Activated CD8-positive, alpha-beta memory T cell treated with anti-CD3 and anti-CD28 coated beads for 1 hour (primary cell): ENCODE data around the gene KRTAP19-4.
"Not testable (repeated sequence)": the region's sequence is repeated elsewhere in the genome, so short reads cannot be mapped to it uniquely, and the experiment has no call there.

Experiments used
- DNase-seq, 2 donors: peaks; one replicate each; pipeline ENCODE4 v3.0.0-alpha.2; 2020; ENCODE audit warnings: low read depth in 1 of 2; ENCODE audit errors: extremely low read depth in 1 of 2

The KRTAP19-4 gene, protein sequence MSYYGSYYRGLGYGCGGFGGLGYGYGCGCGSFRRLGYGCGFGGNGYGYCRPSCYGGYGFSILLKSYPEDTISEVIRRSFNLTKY

DNA sequence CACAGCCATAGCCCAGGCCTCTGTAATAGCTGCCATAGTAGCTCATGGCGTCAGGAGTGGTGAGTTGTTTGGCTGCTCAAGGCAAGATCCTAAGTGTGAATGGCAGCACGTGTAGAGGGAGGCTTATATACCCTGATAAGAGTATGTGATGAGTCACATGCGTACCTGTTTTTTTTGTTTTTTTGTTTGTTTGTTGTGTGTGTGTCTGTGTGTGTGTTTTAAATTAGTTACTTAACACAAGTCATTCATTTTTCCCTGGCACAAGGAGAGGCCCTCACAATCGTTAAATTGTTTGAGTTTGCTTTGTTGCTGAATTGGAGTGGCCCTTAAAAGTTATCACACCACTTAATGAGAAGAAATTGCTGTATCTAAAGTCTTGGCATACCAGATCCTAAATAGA lies at the start of gene KRTAP19-4:
Gene KRTAP19-4, minus strand, starts transcription at position 101 of the 400 bp plus-strand sequence. Its CDS starts 55 bp downstream, at position 46.
- DNase-seq: no peak

DNA sequence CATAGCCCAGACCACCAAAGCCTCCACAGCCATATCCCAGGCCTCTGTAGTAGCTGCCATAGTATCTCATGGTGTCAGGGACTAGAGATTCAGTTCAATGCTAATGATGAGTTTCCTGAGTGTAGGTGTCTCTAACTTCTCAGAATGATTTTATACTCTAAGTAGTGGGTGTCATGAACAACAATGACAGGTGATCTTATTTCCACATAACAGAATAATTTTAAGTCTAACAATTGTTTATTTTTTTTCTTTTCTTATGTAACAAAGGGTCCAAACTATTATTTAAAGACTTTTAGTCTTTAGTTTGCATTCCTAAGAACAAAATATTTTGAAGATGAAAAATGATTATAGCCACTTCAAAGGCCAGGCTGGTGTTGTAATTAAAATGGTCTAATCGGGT lies 44.8 kb upstream of the KRTAP19-4 start, which contains the start of gene KRTAP19-6:
Gene KRTAP19-6, minus strand, starts transcription at position 101 of the 400 bp plus-strand sequence. Its CDS starts 31 bp downstream, at position 70.
- DNase-seq: no peak

DNA sequence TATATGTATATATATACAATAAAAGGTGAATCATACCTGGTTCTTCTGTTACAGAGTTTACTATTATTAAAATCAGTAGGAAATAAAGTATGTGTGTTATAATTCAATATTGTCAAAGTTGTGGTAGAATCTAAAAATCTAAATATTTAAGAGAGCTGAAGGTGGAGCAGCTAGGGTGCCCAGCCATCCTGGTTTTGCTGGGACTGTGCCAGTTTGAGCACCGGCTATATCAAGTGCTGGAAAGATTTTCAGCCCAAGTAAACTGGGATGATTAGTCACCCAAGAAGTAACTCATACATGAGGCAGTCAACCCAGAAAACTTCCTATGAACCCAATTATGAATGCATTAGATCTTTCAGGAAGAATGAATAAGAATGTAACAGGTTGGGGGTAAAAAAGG lies 21.9 kb upstream of the KRTAP19-4 start:
- no peak for DNase-seq

DNA sequence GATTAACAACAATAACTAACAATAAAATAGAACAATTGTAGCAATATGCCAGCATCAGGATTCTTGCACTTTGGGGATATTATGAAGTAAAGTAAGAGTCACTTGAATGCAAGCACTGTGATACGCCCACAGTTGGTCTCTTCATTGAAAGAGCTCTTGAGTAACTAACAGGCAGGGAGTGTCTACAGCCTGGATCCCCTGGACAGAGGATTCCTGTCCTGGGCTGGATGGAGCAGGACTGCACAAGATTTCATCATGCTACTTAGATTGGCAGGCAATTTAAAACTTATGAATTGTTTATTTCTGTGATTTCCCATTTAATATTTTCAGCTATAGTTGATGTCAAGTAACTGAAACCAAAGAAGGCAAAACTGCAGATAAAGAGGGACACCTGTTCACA lies 18.7 kb upstream of the KRTAP19-4 start:
- DNase-seq: no peak

DNA sequence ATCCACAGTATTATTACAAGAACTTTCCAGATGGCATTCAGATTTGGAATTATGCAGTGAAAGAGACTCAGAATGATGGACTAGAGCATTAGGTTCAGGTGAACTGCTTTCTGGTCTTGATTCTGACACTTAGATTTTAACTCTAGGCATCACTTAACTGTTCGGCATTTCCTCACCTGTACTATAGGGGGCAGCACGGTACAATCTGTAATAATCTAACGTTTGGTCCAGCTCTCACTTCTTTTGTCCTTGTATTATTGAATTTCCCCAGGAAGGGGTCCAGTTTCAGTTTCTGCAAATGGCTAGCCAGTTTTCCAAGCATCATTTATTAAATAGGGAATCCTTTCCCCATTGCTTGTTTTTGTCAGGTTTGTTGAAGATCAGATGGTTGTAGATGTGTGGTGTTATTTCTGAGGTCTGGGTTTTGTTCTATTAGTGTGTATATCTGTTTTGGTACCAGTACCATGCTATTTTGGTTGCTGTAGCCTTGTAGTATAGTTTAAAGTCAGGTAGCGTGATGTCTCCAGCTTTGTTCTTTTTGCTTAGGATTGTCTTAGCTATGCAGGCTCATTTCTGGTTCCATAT lies 8.7 kb upstream of the KRTAP19-4 start:
- not testable (repeated sequence) for DNase-seq

DNA sequence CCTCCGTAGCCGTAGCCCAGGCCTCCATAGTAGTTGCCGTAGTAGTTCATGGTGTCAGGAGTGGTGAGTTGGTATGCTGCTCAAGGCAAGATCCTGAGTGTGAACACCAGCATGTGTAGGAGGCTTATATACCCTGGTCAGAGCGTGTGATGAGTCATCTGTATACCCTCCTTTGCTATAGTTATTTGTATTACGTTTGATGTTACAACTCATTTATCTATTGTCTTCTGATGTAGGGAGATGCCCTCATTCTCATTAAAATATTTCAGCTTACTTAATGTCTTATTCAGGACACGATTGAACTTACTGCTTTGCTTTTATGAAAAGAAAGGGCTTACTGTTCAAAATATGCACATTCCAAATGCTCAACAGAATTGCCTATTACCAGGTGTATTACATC lies 5.1 kb upstream of the KRTAP19-4 start, which contains the start of gene KRTAP19-5:
Gene KRTAP19-5, minus strand, starts transcription at position 101 of the 400 bp plus-strand sequence. Its CDS starts 51 bp downstream, at position 50.
- DNase-seq: no peak

DNA sequence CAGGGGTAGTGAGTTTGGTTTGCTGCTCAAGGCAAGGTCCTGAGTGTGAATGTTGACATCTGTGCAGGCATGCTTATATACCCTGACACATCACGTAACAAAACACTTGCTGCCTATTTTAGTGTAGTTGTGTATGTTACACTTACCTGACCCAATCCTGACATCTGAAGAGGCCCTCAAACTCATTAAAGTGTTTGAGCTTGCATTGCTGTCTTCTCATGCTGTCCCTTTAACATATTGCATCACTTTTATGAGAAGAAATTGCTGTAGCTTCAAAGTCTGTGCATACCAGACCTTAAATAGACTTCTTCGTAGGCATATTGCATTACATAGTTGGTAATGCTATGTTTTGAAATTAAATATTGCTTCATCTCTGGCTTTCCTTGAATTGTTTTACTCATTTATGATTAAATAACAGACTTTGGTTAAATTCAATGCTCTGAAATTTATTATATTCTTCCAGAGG lies 5.0 kb downstream of the KRTAP19-4 start, which contains the start of gene KRTAP19-3:
Gene KRTAP19-3, minus strand, starts transcription at position 51 of the 466 bp plus-strand sequence. CDS start 56 bp downstream, outside the sequence.
- DNase-seq: no peak

DNA sequence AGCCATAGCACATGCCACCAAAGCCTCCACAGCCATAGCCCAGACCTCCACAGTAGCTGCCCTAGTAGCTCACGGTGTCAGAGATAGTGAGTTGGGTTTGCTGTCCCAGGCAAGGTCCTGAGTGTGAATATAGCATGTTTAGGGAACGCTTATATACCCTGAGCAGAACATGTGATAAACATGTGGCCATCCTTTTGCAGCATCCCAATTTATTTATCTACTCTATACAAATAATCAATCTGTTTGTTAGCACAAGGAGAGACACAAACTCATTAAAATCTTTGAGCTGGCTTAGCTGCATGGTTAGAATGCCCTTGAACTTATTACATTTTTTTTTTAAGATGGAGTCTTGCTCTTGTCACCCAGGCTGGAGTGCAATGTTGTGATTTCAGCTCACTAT lies 9.6 kb downstream of the KRTAP19-4 start, which contains the start of gene KRTAP19-2:
Gene KRTAP19-2, minus strand, starts transcription at position 101 of the 400 bp plus-strand sequence. Its CDS starts 88 bp downstream, at position 13.
- no peak for DNase-seq

DNA sequence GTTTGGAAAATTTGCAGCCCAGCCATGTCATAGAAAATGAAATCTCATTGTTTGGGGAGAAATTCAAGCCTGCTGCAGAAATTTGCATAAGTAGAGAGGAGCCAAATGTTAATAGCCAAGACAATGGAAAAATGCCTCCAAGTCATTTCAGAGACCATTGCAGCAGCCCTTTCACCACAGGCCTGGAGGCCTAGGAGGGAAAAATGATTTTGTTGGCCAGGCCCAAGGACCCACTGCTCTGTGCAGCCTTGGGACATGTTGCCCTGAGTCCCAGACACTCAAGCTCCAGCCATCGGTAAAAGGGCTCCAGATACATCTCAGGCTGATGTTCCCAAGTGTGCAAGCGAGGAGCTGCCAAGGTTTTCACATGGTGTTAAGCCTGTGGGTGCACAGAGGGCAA lies 10.8 kb downstream of the KRTAP19-4 start:
- DNase-seq: no peak

DNA sequence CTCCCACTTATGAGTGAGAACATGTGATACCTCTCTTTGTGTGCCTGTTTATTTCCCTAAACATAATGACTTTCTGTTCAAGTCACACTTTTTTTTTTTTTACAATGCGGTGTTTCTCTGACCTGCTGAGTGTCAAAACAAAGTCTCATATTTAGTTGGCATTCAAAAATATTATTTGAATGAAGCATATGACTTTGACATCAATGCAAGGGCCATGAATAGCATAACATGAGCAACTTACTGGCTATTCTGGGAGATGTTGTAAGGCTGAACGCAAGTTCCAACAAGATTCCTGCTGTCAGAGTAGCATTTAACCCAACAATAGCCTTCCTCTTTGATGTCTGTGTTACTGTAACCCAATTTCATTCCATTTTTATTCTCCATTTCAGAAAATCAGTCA lies 14.8 kb downstream of the KRTAP19-4 start:
- DNase-seq: no peak

DNA sequence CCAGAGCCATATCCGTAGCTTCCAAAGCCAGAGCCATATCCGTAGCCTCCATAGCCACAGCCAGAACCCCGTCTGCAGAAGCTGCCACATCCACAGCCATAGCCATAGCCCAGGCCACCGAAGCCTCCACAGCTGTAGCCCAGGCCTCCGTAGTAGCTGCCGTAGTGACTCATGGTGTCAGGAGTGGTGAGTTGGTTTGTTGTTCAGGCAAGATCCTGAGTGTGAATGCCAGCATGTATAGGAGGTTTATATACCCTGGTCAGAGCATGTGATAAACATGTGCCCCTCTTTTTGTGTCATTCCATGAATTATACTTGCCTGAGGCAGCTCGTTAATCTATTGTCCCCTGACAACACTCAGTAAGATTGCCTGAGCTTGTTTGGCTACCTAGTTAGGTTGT lies 16.8 kb downstream of the KRTAP19-4 start, which contains the start of gene KRTAP19-1:
Gene KRTAP19-1, minus strand, starts transcription at position 223 of the 400 bp plus-strand sequence. Its CDS starts 50 bp downstream, at position 173.
- no peak for DNase-seq

DNA sequence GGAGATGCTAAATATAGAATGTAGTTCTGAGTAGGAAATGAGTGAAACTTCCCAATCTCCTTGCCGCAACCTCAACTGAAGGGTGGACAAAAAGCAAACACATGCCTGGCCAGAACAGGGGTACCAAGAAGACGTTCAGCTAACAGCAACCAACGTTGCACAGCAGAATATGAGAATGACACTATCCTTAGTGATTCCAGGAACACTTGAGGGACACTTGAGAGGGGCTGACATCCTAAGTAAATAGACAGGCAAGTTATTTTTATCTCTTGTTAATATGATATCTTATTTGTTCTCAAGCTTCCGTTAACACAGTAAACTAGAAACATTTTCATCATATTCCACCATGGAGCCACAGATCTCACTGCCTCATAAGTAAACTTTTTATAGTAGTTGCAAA lies 17.7 kb downstream of the KRTAP19-4 start:
- DNase-seq: no peak

DNA sequence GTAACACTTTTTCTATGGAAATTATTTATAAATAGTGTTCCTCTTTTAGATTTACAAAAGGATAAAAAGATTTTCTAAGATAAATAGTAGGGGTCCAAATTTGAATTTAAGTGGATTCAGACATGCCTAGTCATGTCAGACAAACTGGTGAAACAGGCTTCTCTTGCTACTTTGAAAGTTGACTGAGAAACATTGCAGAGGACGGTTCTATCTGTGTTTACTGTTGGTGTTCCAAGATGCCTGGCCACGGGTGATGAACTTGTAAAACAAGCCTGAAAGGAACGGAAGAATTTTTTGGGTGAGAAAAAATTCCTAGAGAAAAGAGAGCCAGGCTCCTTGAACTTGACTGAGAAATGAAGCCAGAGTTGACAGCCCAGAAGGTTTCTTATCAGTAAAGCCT lies 19.0 kb downstream of the KRTAP19-4 start:
- DNase-seq: no peak

DNA sequence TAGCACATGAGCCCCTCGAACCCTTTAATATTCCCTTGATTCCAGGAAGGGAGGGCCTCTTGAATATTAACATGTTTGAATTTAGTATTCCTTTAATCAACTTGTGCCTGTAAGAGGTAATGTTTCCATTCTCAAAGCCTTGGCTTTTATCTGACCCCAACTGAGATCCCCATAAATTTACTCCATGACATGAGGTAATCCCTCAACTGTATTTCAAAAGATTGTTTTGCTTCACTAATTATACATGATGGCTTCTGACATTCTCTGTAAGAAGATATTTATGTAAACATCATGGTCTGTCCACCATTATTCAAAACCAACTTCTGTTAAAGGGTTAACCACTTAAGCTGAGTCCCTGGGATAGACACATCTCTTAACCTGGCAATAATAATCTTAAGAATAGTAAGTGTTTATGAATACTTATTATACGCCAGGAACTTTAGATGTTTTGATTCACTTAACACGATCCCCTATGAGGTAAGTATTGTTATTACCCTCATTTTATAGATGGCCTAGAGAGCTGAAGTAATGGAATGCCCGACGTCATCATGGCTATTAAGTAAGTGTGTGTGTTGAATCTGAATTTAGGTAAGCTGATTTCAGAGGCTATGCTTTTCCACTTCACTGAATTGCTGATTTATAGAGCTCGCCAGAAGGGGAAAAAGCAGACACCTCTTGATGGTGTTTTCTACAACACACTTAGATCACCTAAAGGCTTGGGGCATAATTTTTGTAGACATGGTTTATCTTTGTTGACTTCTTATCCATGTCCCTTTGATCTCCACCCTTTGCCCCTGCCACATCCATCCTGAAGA lies 27.9 kb downstream of the KRTAP19-4 start:
- no peak for DNase-seq

DNA sequence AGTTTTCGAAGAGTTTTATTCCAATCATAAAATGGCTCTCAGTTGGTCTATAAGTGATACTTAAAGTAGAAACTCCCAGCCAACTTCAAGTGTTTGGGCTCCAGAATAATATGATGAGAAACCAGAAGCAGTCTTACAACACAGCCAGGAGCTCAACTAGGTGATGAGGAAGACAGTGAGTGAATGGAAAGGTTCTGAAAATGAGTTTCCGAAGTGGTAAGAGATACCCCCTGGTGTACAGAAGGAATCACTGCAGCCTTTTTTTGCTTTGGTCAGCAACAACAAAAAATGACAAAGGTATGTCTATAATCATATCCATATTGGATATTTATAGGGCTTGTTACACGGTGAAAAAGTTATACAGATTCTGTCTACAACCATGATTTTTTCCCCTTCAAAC lies 33.3 kb downstream of the KRTAP19-4 start:
- DNase-seq: no peak

DNA sequence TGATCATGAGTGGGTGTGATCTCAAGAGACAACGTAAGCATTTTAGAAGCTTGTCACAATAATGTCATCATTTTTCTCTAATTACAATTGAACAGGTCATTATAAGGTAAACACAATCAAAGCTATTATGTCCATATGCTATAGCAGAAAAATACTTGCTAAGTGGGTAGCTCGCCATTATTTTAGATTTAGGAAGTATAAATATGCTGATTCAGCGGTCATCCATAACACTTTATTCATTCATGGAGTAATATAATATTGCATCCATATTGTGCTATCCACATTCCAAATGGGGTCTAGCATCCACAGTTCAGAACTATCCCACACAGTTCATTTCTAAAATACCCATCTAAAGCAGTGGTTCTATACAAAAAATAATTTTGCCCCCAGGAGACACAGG lies 48.5 kb downstream of the KRTAP19-4 start:
- DNase-seq: no peak

DNA sequence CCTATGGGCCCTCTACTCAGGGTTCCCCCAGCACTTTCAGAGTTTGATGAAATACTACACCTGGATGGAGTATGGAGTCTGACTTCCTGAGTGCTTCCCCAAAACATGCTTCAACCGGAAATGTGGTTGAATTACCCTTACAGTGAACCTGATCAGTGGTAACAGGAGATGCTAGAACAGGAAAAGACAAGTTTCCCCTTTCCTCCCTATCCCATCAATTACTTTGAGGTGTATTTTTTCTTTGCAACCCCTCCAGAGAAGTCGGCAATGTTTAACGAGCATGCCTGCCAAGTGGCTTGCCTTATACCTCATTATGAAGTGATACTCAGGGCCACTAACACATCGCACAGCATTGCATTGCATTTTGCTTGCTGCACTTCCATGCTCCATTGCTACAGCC lies 49.9 kb downstream of the KRTAP19-4 start:
- DNase-seq: no peak
